H1 (cell line): ENCODE data around the gene SCN1B. TPM values are rescaled to one million over a fixed set of nuclear protein-coding genes. Genes with fewer than 3 reads are reported as not detected.
A peak's percentile ranks its signal among the peaks of the same experiment; 100 is the strongest.

Experiments used
- CTCF ChIA-PET: fragments of 300-600 bp; sonication (Branson Sonifier 250); formaldehyde crosslinking; loops from one replicate; lab custom pipeline; 2021; ENCODE audit not compliant: partially characterized antibody; lab: Charles Lee
- POLR2A ChIA-PET: fragments of 300-600 bp; sonication (Branson Sonifier 250); formaldehyde crosslinking; loops from one replicate; lab custom pipeline; 2021; ENCODE audit warnings: inconsistent platforms; ENCODE audit not compliant: partially characterized antibody; lab: Charles Lee
- DNase-seq, 2 experiments: peaks; one replicate each; pipeline versions ENCODE4 v3.0.0 to v3.0.0-alpha.2; 2010 to 2022; ENCODE audit warnings: low spot score in 2 of 2, low read depth in 1 of 2, mixed read lengths in 1 of 2
- FAIRE-seq: peaks from 2 replicates; lab custom pipeline; 2011; peaks lifted over from hg19 to GRCh38; lab: Jason Lieb, UNC
- H2AFZ ChIP-seq: 2 replicates; pipeline ENCODE4 v1.8.1; 2012; ENCODE audit warnings: low read length, inconsistent platforms
- H2AK5ac ChIP-seq: 2 replicates; pipeline ENCODE4 v1.6.1; 2013; ENCODE audit warnings: low read depth, low read length
- H2BK120ac ChIP-seq: replicated peaks from 2 replicates; pipeline ENCODE3; 2013; ENCODE audit warnings: low read depth, low read length, inconsistent platforms
- H2BK12ac ChIP-seq: 2 replicates; pipeline ENCODE4 v1.6.1; 2013; ENCODE audit warnings: low read depth, low read length
- H2BK15ac ChIP-seq: 2 replicates; pipeline ENCODE4 v1.6.1; 2013; ENCODE audit warnings: low read length
- H2BK20ac ChIP-seq: 2 replicates; pipeline ENCODE4 v1.6.1; 2013; ENCODE audit warnings: low read length
- H2BK5ac ChIP-seq: 2 replicates; pipeline ENCODE4 v1.6.1; 2013; ENCODE audit warnings: low read depth, low read length
- H3K14ac ChIP-seq: 2 replicates; pipeline ENCODE4 v1.6.1; 2013; ENCODE audit warnings: inconsistent platforms; ENCODE audit not compliant: insufficient read length
- H3K18ac ChIP-seq: 2 replicates; pipeline ENCODE4 v1.6.1; 2013; ENCODE audit warnings: low read length; ENCODE audit errors: extremely low read depth
- H3K23ac ChIP-seq: 2 replicates; pipeline ENCODE4 v1.6.1; 2013; ENCODE audit warnings: inconsistent platforms; ENCODE audit not compliant: insufficient read length
- H3K23me2 ChIP-seq: 2 replicates; pipeline ENCODE4 v1.6.1; 2013; ENCODE audit warnings: low read depth, low read length
- H3K27ac ChIP-seq: 2 replicates; pipeline ENCODE4 v1.6.1; 2011; ENCODE audit warnings: low read depth, low read length, inconsistent platforms
- H3K27me3 ChIP-seq, 4 experiments: replicated peaks in 1 of 4; 1 replicate in 1 of 4; 2 replicates in 3 of 4; pipeline versions ENCODE4 v1.6.1 to v1.8.1; 2011 to 2013; ENCODE audit warnings: low read length in 3 of 4, mild to moderate bottlenecking in 3 of 4, inconsistent platforms in 2 of 4, mixed read lengths in 2 of 4, moderate library complexity in 1 of 4; ENCODE audit not compliant: control insufficient read depth in 3 of 4, insufficient read depth in 3 of 4; ENCODE audit errors: extremely low read depth in 1 of 4
- H3K36me3 ChIP-seq, 4 experiments: 2 replicates each; pipeline versions ENCODE4 v1.6.1 to v1.8.1; 2011 to 2013; ENCODE audit warnings: mild to moderate bottlenecking in 4 of 4, low read length in 3 of 4, moderate library complexity in 2 of 4, control low read depth in 1 of 4, inconsistent platforms in 1 of 4; ENCODE audit not compliant: insufficient read depth in 4 of 4, control insufficient read depth in 2 of 4
- H3K4ac ChIP-seq: replicated peaks from 2 replicates; pipeline ENCODE3; 2013; ENCODE audit warnings: low read length, low read depth, mixed read lengths, inconsistent platforms; ENCODE audit not compliant: insufficient read length
- H3K4me1 ChIP-seq, 4 experiments: replicated peaks in 1 of 4; 1 replicate in 1 of 4; 2 replicates in 3 of 4; pipeline versions ENCODE4 v1.6.1 to v1.8.1; 2011 to 2013; ENCODE audit warnings: low read length in 3 of 4, inconsistent platforms in 2 of 4, mixed read lengths in 1 of 4; ENCODE audit not compliant: insufficient read depth in 4 of 4, control insufficient read depth in 3 of 4
- H3K4me2 ChIP-seq, 2 experiments: 2 replicates each; pipeline versions ENCODE4 v1.6.1 to v1.8.1; 2011 to 2013; ENCODE audit warnings: low read depth in 2 of 2, low read length in 2 of 2, control low read depth in 1 of 2, inconsistent platforms in 1 of 2, mild to moderate bottlenecking in 1 of 2; ENCODE audit not compliant: insufficient read depth in 1 of 2
- H3K4me3 ChIP-seq, 4 experiments: fragments of 200-600, 300-600 bp in 1 of 4; sonication (generic), shearing (Covaris generic), sonication (Bioruptor Twin) in 1 of 4; 2 replicates each; pipeline versions ENCODE4 v1.5.1 to v1.8.1; 2011 to 2016; ENCODE audit warnings: low read length in 4 of 4, low read depth in 3 of 4, control low read depth in 2 of 4, inconsistent platforms in 2 of 4, mild to moderate bottlenecking in 2 of 4, mixed read lengths in 1 of 4, moderate library complexity in 1 of 4; ENCODE audit not compliant: insufficient read depth in 2 of 4; ENCODE audit errors: extremely low read depth in 1 of 4
- H3K56ac ChIP-seq: replicated peaks from 2 replicates; pipeline ENCODE3; 2013; ENCODE audit warnings: low read depth, mild to moderate bottlenecking, mixed read lengths, low read length, inconsistent platforms; ENCODE audit not compliant: insufficient read length
- H3K79me1 ChIP-seq: 2 replicates; pipeline ENCODE4 v1.6.1; 2013; ENCODE audit warnings: low read depth, low read length, control low read depth
- H3K79me2 ChIP-seq, 2 experiments: 2 replicates each; pipeline versions ENCODE4 v1.6.1 to v1.8.1; 2012 to 2013; ENCODE audit warnings: low read length in 2 of 2, mild to moderate bottlenecking in 2 of 2, inconsistent platforms in 1 of 2; ENCODE audit not compliant: insufficient read depth in 2 of 2, control insufficient read depth in 1 of 2
- H3K9ac ChIP-seq, 4 experiments: replicated peaks in 1 of 4; 1 replicate in 1 of 4; 2 replicates in 3 of 4; pipeline versions ENCODE4 v1.6.1 to v1.8.1; 2011 to 2013; ENCODE audit warnings: low read depth in 3 of 4, low read length in 3 of 4, control low read depth in 2 of 4, mild to moderate bottlenecking in 2 of 4, moderate library complexity in 2 of 4, inconsistent platforms in 1 of 4; ENCODE audit errors: extremely low read depth in 1 of 4
- H3K9me3 ChIP-seq, 2 experiments: 2 replicates each; pipeline versions ENCODE4 v1.6.1 to v1.8.1; 2012 to 2013; ENCODE audit warnings: mild to moderate bottlenecking in 2 of 2, moderate library complexity in 2 of 2, control low read depth in 1 of 2, inconsistent platforms in 1 of 2, low read depth in 1 of 2, low read length in 1 of 2, mixed read lengths in 1 of 2; ENCODE audit not compliant: insufficient read depth in 2 of 2
- H4K20me1 ChIP-seq, 2 experiments: replicated peaks in 1 of 2; 2 replicates each; pipeline versions ENCODE3 to v1.8.1; 2011 to 2013; ENCODE audit warnings: inconsistent platforms in 2 of 2, low read length in 2 of 2, mild to moderate bottlenecking in 1 of 2; ENCODE audit not compliant: insufficient read depth in 2 of 2, control insufficient read depth in 1 of 2
- H4K5ac ChIP-seq: 2 replicates; pipeline ENCODE4 v1.6.1; 2013; ENCODE audit warnings: low read length, low read depth, mixed read lengths, inconsistent platforms; ENCODE audit not compliant: insufficient read length
- H4K8ac ChIP-seq: 2 replicates; pipeline ENCODE4 v1.8.0; 2013; ENCODE audit warnings: mild to moderate bottlenecking, moderate library complexity, low read length, inconsistent platforms; ENCODE audit not compliant: insufficient read depth; ENCODE audit errors: extremely low read depth
- H4K91ac ChIP-seq: replicated peaks from 2 replicates; pipeline ENCODE3; 2013; ENCODE audit warnings: low read length, mixed read lengths, inconsistent platforms; ENCODE audit not compliant: insufficient read length
- CHD1 ChIP-seq: IDR thresholded peaks from 2 replicates; pipeline ENCODE4 v1.6.1; 2012; ENCODE audit warnings: low read depth, low read length, improper control_type of control experiment
- FOSL1 ChIP-seq: IDR thresholded peaks from 2 replicates; pipeline ENCODE4 v1.6.1; 2011; ENCODE audit warnings: mild to moderate bottlenecking, low read depth, low read length, moderate library complexity; ENCODE audit not compliant: insufficient read depth
- GABPA ChIP-seq: IDR thresholded peaks from 2 replicates; pipeline ENCODE4 v1.6.1; 2011; ENCODE audit warnings: mild to moderate bottlenecking, low read length, moderate library complexity, borderline replicate concordance; ENCODE audit not compliant: insufficient read depth
- GTF2F1 ChIP-seq: IDR thresholded peaks from 2 replicates; pipeline ENCODE4 v1.6.1; 2012; ENCODE audit warnings: low read depth, low read length, improper control_type of control experiment, borderline replicate concordance
- KDM1A ChIP-seq: fragments of 200-600, 300-600 bp; sonication (generic); IDR thresholded peaks from 2 replicates; pipeline ENCODE4 v1.7.1; 2016; ENCODE audit warnings: mild to moderate bottlenecking, low read length, borderline replicate concordance
- MAFK ChIP-seq: IDR thresholded peaks from 2 replicates; pipeline ENCODE4 v1.6.1; 2012; ENCODE audit warnings: low read depth, mild to moderate bottlenecking, improper control_type of control experiment, low read length
- NRF1 ChIP-seq: IDR thresholded peaks from 2 replicates; pipeline ENCODE4 v1.6.1; 2011; ENCODE audit warnings: mild to moderate bottlenecking, low read depth, low read length, improper control_type of control experiment
- PHF8 ChIP-seq: fragments of 200-600 bp; sonication (generic); conservative IDR thresholded peaks from 2 replicates; pipeline ENCODE4 v1.7.1; 2012; ENCODE audit warnings: low read depth, mild to moderate bottlenecking, inconsistent platforms, low read length, moderate library complexity
- RXRA ChIP-seq: IDR thresholded peaks from 2 replicates; pipeline ENCODE4 v1.6.1; 2011; ENCODE audit warnings: low read depth, mild to moderate bottlenecking, low read length, moderate library complexity; ENCODE audit not compliant: insufficient read depth
- SAP30 ChIP-seq: fragments of 300-600 bp; sonication (generic); IDR thresholded peaks from 2 replicates; pipeline ENCODE4 v1.7.1; 2012; ENCODE audit warnings: low read length, moderate library complexity, mild to moderate bottlenecking, inconsistent platforms; ENCODE audit not compliant: insufficient read depth, insufficient replicate concordance
- WGBS, 2 experiments: shearing (Covaris generic) in 1 of 2; methylation state at CpG; one replicate each; pipeline versions ENCODE4 v1.1.6 to v1.1.7; 2013 to 2015; ENCODE audit warnings: low lambda C conversion rate in 2 of 2, mixed read lengths in 2 of 2, inconsistent platforms in 1 of 2, low coverage in 1 of 2, missing lambda C conversion rate in 1 of 2; ENCODE audit not compliant: insufficient replicate concordance in 2 of 2, insufficient coverage in 1 of 2, insufficient read length in 1 of 2; ENCODE audit errors: extremely low coverage in 1 of 2, missing lambda C conversion rate in 1 of 2; 5-methylcytosine and 5-hydroxymethylcytosine counted together
- polyA plus RNA-seq, 7 experiments: library from polyadenylated mRNA; depleted of rRNA in 3 of 7; stranded (reverse) in 5 of 7; unstranded in 2 of 7; fragments of >200 nt in 5 of 7; fragments of 200-250 nt in 2 of 7; gene quantifications; 1 replicate in 5 of 7; 2 replicates in 1 of 7; 4 replicates in 1 of 7; pipeline versions ENCODE4 v1.2.1 to v1.2.3, GENCODE V29; 2011 to 2013; ENCODE audit warnings: missing spikeins in 2 of 7, mixed read lengths in 2 of 7
- total RNA-seq: library from RNA; stranded (reverse); fragmentation: NEBNext Ultra II Directional; extraction: Animal tissue kit (Norgen Biotek cat#: 25700); gene quantifications from 2 replicates; pipeline ENCODE4 v1.2.1, GENCODE V29; 2021
- TF ChIP-seq, protein P1 (sequence below): IDR thresholded peaks from 2 replicates; pipeline ENCODE4 v1.6.1; 2011; ENCODE audit warnings: low read length, improper control_type of control experiment

SCN1B gene
- total and polyA plus RNA-seq, 2 of the 8 experiments (the other 6 are each of a cell fraction or from before 2014, with no cell fraction given), result 3.1 to 3.5 TPM

DNA sequence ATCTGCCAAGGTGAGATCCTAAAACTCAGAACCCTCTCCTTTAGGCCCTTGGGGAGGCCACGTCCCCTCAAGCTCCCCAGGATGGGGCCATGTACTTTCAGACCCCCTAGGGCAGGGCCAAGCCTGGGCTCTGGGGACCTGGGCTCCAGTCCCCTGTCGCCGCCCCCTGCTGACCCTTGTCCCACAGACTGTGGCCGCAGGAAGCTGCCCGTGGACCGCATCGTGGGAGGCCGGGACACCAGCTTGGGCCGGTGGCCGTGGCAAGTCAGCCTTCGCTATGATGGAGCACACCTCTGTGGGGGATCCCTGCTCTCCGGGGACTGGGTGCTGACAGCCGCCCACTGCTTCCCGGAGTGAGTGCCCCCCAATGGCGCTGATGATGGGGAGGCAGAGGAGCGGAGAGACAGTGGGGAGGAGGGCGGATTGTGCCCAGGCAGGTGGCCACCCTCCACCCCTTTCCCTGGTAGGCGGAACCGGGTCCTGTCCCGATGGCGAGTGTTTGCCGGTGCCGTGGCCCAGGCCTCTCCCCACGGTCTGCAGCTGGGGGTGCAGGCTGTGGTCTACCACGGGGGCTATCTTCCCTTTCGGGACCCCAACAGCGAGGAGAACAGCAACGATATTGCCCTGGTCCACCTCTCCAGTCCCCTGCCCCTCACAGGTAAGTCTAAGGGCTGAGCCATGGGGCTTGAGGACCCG lies 30.0 kb downstream of the SCN1B start:
- H3K27ac ChIP-seq, result no peak overlapping the region
- FAIRE-seq (no peak), DNase-seq (no peak)
- H2BK5ac ChIP-seq, result no peak overlapping the region
- H3K4me2 ChIP-seq, result no peak overlapping the region
- no peaks in the 10 kb centered on the region for H3K23me2 ChIP-seq
- peaks cover 0 to 1% of the 10 kb centered on the region in 2 experiments for H4K20me1 ChIP-seq
- H2BK20ac ChIP-seq, result no peak overlapping the region
- CTCF ChIA-PET, result interaction anchor here (3.2 to 13.0 kb wide), 4 partner anchors 15 to 81 kb away, joined by 10 to 105 read pairs (median 48); partner anchors contain the start of gene LGI4
- H4K91ac ChIP-seq, result no peak overlapping the region
- POLR2A ChIA-PET, result interaction anchor here (0.9 to 1.9 kb wide), 2 partner anchors 26 to 81 kb away, joined by 4 to 5 read pairs; no protein-coding TSS in a partner anchor
- peaks cover 0 to 10% (median 2%) of the 10 kb centered on the region in 4 experiments; a peak in 5 of 7 replicates for H3K4me1 ChIP-seq
- no peak overlapping the region for H2AFZ ChIP-seq
- H3K18ac ChIP-seq, result no peak overlapping the region
- H2BK120ac ChIP-seq, result no peak overlapping the region
- H3K79me2 ChIP-seq, result no peaks in the 10 kb centered on the region
- no peak overlapping the region for H3K9ac ChIP-seq
- H3K79me1 ChIP-seq, result no peaks in the 10 kb centered on the region
- no peaks in the 10 kb centered on the region for H3K36me3 ChIP-seq
- no peak overlapping the region for H2BK15ac ChIP-seq
- H3K4me3 ChIP-seq, result no peak overlapping the region
- H3K56ac ChIP-seq, result no peak overlapping the region
- H3K27me3 ChIP-seq, result peaks cover 0 to 2% (median 0%) of the 10 kb centered on the region in 4 experiments; a peak in 1 of 7 replicates
- H2AK5ac ChIP-seq, result 0 out of 2 replicates have a peak overlapping the region, but pooled peaks have one; percentile 77
- no peaks in the 10 kb centered on the region for H3K9me3 ChIP-seq
- H2BK12ac ChIP-seq, result 0 out of 2 replicates have a peak overlapping the region, but pooled peaks have one; percentile 33
- WGBS, 2 experiments, result 93% methylated on average over 26 of the region's 29 CpGs; no CpG with 5 or more reads in 1 of the 2 experiments
- no peak overlapping the region for H3K4ac ChIP-seq
- no peak overlapping the region for H4K5ac ChIP-seq
- no peak overlapping the region for H3K14ac ChIP-seq
- H3K23ac ChIP-seq, result no peak overlapping the region
- no peak overlapping the region for H4K8ac ChIP-seq
- TF ChIP-seq KDM1A (no peak), MAFK (no peak), PHF8 (no peak), GTF2F1 (no peak), NRF1 (no peak), CHD1 (no peak), SAP30 (no peak), FOSL1 (no peak), RXRA (no peak), GABPA (no peak)
- TF ChIP-seq, protein P1, sequence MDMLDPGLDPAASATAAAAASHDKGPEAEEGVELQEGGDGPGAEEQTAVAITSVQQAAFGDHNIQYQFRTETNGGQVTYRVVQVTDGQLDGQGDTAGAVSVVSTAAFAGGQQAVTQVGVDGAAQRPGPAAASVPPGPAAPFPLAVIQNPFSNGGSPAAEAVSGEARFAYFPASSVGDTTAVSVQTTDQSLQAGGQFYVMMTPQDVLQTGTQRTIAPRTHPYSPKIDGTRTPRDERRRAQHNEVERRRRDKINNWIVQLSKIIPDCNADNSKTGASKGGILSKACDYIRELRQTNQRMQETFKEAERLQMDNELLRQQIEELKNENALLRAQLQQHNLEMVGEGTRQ, result no peak
